ENCODE results near the gene HMOX2.

The HMOX2 gene

DNA sequence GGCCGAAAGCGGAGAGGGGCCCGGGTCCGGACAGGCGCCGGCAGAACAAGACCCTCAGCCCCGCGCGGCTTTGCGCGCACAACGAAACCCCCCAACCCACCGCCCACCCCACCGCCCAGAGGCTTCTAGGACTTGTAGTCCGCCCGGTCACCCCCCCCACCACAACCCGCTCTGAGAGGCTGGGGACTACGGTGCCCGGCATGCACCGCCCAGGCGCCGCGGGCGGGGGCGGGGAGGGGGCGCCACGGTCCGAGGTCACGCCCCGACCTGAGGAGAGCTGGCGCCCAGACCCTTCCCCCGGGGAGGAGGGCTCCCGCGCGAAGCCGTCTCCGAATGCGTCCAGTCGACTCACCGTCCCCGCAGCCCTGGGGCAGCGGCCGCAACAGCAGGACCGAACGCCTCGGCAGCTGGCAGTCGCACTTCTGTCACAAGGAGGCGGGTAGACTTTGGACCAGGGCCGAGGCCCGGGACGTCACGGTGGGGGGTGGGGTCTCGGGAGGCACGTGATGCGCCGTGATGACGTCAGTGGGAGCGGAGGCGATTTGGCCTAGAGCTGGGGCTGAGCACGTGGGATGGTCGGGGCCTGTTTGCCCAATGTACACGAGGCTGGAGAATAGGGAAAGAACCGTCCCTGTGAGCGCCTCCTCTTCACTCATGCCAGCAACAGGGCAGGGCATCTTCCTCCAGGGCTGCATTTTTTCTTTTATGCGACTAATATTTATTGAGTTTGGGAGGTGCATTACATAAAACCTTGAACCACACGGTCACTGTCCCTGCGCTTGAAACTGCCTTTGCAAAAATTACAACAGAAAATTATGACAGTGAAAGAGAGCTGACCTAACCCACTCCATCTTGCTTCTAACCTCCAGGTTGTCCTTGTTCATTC lies 62.4 kb downstream of the HMOX2 start, which contains the start of gene CDIP1:
CDIP1 (minus strand) TSS at position 424 of the 886 bp plus-strand sequence. CDS start 24,643 bp downstream, outside the sequence.
- peaks cover 0 to 24% (median 14%) of the 10 kb centered on the region in 4 donors for H3K4me1 ChIP-seq
- intact Hi-C loops (cut with DNase I; ENCODE audit: low total_unique reads), result no loop called here
- H3K4me3 ChIP-seq, result peak within 1 kb of the TSS; percentile 72 to 83
- peak; percentile 95 to 98 for DNase-seq
- H3K27me3 ChIP-seq, result no peaks in the 10 kb centered on the region
- no peaks in the 10 kb centered on the region for H3K36me3 ChIP-seq
- H3K9me3 ChIP-seq, result no peaks in the 10 kb centered on the region
- H3K27ac ChIP-seq, result peak within 1 kb of the TSS; percentile 79 to 85
- TF ChIP-seq, protein P1, sequence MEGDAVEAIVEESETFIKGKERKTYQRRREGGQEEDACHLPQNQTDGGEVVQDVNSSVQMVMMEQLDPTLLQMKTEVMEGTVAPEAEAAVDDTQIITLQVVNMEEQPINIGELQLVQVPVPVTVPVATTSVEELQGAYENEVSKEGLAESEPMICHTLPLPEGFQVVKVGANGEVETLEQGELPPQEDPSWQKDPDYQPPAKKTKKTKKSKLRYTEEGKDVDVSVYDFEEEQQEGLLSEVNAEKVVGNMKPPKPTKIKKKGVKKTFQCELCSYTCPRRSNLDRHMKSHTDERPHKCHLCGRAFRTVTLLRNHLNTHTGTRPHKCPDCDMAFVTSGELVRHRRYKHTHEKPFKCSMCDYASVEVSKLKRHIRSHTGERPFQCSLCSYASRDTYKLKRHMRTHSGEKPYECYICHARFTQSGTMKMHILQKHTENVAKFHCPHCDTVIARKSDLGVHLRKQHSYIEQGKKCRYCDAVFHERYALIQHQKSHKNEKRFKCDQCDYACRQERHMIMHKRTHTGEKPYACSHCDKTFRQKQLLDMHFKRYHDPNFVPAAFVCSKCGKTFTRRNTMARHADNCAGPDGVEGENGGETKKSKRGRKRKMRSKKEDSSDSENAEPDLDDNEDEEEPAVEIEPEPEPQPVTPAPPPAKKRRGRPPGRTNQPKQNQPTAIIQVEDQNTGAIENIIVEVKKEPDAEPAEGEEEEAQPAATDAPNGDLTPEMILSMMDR (IDR thresholded peaks at IDR 0.05), result peak in 1 of 2 experiments; percentile 12

DNA sequence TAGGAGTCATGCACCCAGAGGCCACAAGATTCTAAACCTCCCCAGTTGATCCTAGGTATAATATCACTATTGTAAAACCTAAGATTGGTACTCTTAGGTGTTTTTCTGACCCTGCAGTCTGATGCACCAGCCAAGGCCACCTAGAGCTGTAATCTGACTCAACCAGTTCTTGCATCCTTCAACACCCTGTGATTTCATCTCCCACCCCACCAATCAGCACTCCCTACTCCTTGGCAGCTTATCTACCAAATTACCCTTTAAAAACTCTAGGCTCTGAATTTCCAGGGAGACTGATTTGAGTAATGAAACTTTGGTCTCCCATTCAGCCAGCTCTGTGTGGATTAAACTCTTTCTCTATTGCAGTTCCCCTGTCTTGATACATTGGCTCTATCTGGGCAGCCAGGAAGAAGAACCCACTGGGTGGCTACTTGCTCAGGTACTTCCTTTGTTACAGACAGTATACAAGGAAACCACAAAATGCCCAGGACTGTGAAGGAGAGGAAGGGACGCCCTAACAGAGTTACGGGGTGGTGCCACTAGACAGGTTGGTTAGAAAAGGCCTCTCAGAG lies 63.6 kb downstream of the HMOX2 start:
- H3K27me3 ChIP-seq, result no peaks in the 10 kb centered on the region
- no peak for DNase-seq
- intact Hi-C loops (cut with DNase I; ENCODE audit: low total_unique reads), result no loop called here
- no peak overlapping the region for H3K4me3 ChIP-seq
- H3K27ac ChIP-seq, result no peak overlapping the region
- H3K9me3 ChIP-seq, result no peaks in the 10 kb centered on the region
- H3K4me1 ChIP-seq, result peaks cover 0 to 24% (median 14%) of the 10 kb centered on the region in 4 donors
- TF ChIP-seq, protein P1 (IDR thresholded peaks at IDR 0.05), result no peak
- no peaks in the 10 kb centered on the region for H3K36me3 ChIP-seq

DNA sequence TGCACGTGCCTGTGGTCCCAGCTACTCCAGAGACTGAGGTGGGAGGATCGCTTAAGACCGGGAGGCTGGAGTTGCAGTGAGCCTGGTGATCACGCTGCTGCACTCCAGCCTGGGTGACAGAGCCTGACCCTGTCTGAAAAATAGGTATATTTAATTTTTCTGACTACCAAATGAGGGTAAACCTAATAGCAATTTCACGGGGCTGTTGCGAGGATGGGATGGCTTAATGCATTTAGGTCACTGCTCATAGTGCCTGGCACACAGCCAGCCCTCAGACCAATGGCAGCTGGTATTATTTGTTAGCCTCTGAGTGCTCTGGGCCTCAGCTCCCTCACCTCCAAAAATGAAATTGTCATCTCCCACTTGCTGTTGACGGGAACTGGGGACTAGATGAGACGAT lies 68.3 kb downstream of the HMOX2 start:
- intact Hi-C loops (cut with DNase I; ENCODE audit: low total_unique reads), result no loop called here
- Histone ChIP-seq H3K4me1 (no peaks in the 10 kb centered on the region), H3K27me3 (no peaks in the 10 kb centered on the region), H3K4me3 (no peak overlapping the region), H3K27ac (no peak overlapping the region), H3K36me3 (no peaks in the 10 kb centered on the region), H3K9me3 (no peaks in the 10 kb centered on the region)
- TF ChIP-seq, protein P1 (IDR thresholded peaks at IDR 0.05), result no peak
- no peak for DNase-seq

DNA sequence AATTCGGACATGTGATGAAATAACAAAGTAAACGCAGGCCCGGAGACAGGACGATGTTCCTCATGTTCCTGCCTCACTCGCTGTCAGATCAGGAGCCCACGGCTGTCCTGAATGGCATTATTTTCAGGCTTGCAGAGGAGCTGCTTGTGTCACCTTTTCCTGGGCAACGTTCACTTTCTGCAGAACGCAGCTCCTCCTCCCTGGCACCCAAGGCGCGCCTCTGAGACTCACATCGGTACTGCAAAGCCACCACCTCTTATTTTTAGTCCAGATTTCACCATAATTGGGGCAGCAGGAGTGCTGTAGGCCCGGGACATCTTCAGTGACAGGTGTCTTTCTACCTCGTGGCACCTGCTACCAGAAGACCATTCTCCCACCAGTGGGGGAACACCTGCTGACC lies 71.9 kb downstream of the HMOX2 start:
- peaks cover 0 to 3% of the 10 kb centered on the region in 2 donors for H3K27me3 ChIP-seq
- H3K27ac ChIP-seq, result no peak overlapping the region
- TF ChIP-seq, protein P1 (IDR thresholded peaks at IDR 0.05), result no peak
- H3K4me3 ChIP-seq, result no peak overlapping the region
- no peaks in the 10 kb centered on the region for H3K9me3 ChIP-seq
- intact Hi-C loops (cut with DNase I; ENCODE audit: low total_unique reads), result no loop called here
- H3K4me1 ChIP-seq, result no peaks in the 10 kb centered on the region
- H3K36me3 ChIP-seq, result no peaks in the 10 kb centered on the region
- DNase-seq, result no peak

DNA sequence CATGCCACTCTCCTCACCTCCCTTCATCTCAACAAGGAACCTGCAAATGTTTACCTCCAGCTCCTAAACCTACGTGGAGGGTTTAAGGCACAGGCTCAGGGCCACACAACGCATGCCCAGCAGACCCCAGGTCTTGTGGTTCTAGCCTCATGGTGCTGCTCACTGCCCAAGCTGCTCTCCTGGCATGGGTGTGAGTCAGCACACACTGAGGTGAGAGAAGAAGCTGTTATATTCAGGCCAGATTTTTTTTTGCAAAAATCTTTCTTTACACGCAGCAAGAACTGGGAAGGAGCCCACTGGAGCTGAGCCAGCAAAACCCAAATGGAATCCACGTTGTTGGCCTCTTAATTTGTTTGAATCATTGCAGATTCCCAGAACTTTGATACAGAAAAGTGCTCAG lies 74.4 kb downstream of the HMOX2 start:
- no peak overlapping the region for H3K4me3 ChIP-seq
- no peaks in the 10 kb centered on the region for H3K36me3 ChIP-seq
- TF ChIP-seq, protein P1 (IDR thresholded peaks at IDR 0.05), result no peak
- no peaks in the 10 kb centered on the region for H3K4me1 ChIP-seq
- no peaks in the 10 kb centered on the region for H3K9me3 ChIP-seq
- H3K27me3 ChIP-seq, result peaks cover 0 to 13% of the 10 kb centered on the region in 2 donors
- intact Hi-C loops (cut with DNase I; ENCODE audit: low total_unique reads), result loop anchor here (5.0 kb wide), 1 partner anchor 43 kb away; no protein-coding TSS in a partner anchor
- no peak for DNase-seq
- no peak overlapping the region for H3K27ac ChIP-seq

All from tibial artery (tissue), 4 donors.